Stimulated activated memory B cell treated with anti-CD40 and anti-IgM and Interleukin-4, amounts not matched to agents 10 μg/mL and 1 μg/mL and 100 μg/mL, for 72 hours (primary cell): ENCODE data around the gene PRICKLE2.

Experiments used
- ATAC-seq: fragments of 150-1000 bp; cut with Tn5 transposase; 2 replicates; pipeline ENCODE4 v1.10.0; 2021
- H3K27ac Mint-ChIP-seq: one replicate; pipeline ENCODE4 v1.8.0; 2022; ENCODE audit warnings: mild to moderate bottlenecking, mixed read lengths
- H3K27me3 Mint-ChIP-seq: one replicate; pipeline ENCODE4 v1.8.0; 2022; ENCODE audit warnings: mixed read lengths
- H3K36me3 Mint-ChIP-seq: one replicate; pipeline ENCODE4 v1.8.0; 2022; ENCODE audit warnings: mixed read lengths
- H3K4me1 Mint-ChIP-seq: one replicate; pipeline ENCODE4 v1.8.0; 2022; ENCODE audit warnings: mixed read lengths
- H3K4me3 Mint-ChIP-seq: one replicate; pipeline ENCODE4 v1.8.0; 2022; ENCODE audit warnings: mild to moderate bottlenecking, moderate library complexity, mixed read lengths
- H3K9me3 Mint-ChIP-seq: one replicate; pipeline ENCODE4 v1.8.0; 2022; ENCODE audit warnings: mixed read lengths

Gene PRICKLE2

GRCh38 chr3:64064804-64065203 is 160.5 kb downstream of the PRICKLE2 start:
- H3K4me1 Mint-ChIP-seq = no peaks in the 10 kb centered on the region
- H3K36me3 Mint-ChIP-seq = no peaks in the 10 kb centered on the region

GRCh38 chr3:64063983-64064438 is 161.3 kb downstream of the PRICKLE2 start:
- no peaks in the 10 kb centered on the region for H3K9me3 Mint-ChIP-seq
- peaks cover 6% of the 10 kb centered on the region for H3K4me1 Mint-ChIP-seq
- H3K27ac Mint-ChIP-seq = no peak overlapping the region
- H3K36me3 Mint-ChIP-seq = no peaks in the 10 kb centered on the region
- no peak for ATAC-seq
- peaks cover 12% of the 10 kb centered on the region for H3K27me3 Mint-ChIP-seq
- H3K4me3 Mint-ChIP-seq = no peak overlapping the region

More at GRCh38 chr3:64064804-64065203, 160.5 kb downstream of the PRICKLE2 start:
- Mint-ChIP-seq H3K9me3 (no peaks in the 10 kb centered on the region), H3K27me3 (peaks cover 13% of the 10 kb centered on the region), H3K27ac (no peak overlapping the region), H3K4me3 (no peak overlapping the region)
- no peak for ATAC-seq

- H3K27me3 Mint-ChIP-seq = peaks cover 6% of the 10 kb centered on the region
- no peak overlapping the region for H3K27ac Mint-ChIP-seq
- H3K4me1 Mint-ChIP-seq = peaks cover 6% of the 10 kb centered on the region
- H3K9me3 Mint-ChIP-seq = no peaks in the 10 kb centered on the region
- no peaks in the 10 kb centered on the region for H3K36me3 Mint-ChIP-seq
- no peak for ATAC-seq
- no peak overlapping the region for H3K4me3 Mint-ChIP-seq
Observed at GRCh38 chr3:64063207-64063982, 161.9 kb downstream of the PRICKLE2 start.

GRCh38 chr3:64061628-64062027 is 163.6 kb downstream of the PRICKLE2 start:
- Mint-ChIP-seq H3K36me3 (no peaks in the 10 kb centered on the region), H3K27me3 (no peaks in the 10 kb centered on the region), H3K9me3 (no peaks in the 10 kb centered on the region), H3K4me3 (no peak overlapping the region), H3K27ac (no peak overlapping the region), H3K4me1 (peaks cover 6% of the 10 kb centered on the region)
- no peak for ATAC-seq

- peak; percentile 59 for ATAC-seq
- Mint-ChIP-seq H3K4me3 (no peak overlapping the region), H3K27me3 (peaks cover 8% of the 10 kb centered on the region)
Observed at GRCh38 chr3:64059484-64060175, 165.6 kb downstream of the PRICKLE2 start.

GRCh38 chr3:64058566-64058965 is 166.7 kb downstream of the PRICKLE2 start:
- Mint-ChIP-seq H3K27me3 (peaks cover 8% of the 10 kb centered on the region), H3K9me3 (no peaks in the 10 kb centered on the region), H3K4me3 (no peak overlapping the region), H3K4me1 (peaks cover 6% of the 10 kb centered on the region), H3K27ac (no peak overlapping the region), H3K36me3 (no peaks in the 10 kb centered on the region)
- no peak for ATAC-seq

More at GRCh38 chr3:64059484-64060175, 165.6 kb downstream of the PRICKLE2 start:
- H3K4me1 Mint-ChIP-seq = peaks cover 6% of the 10 kb centered on the region
- no peak overlapping the region for H3K27ac Mint-ChIP-seq
- no peaks in the 10 kb centered on the region for H3K9me3 Mint-ChIP-seq
- no peaks in the 10 kb centered on the region for H3K36me3 Mint-ChIP-seq

- Mint-ChIP-seq H3K9me3 (no peaks in the 10 kb centered on the region), H3K4me1 (peaks cover 6% of the 10 kb centered on the region), H3K4me3 (no peak overlapping the region), H3K36me3 (no peaks in the 10 kb centered on the region), H3K27ac (no peak overlapping the region), H3K27me3 (peaks cover 8% of the 10 kb centered on the region)
- ATAC-seq = no peak
Observed at GRCh38 chr3:64057231-64057630, 168.0 kb downstream of the PRICKLE2 start.

GRCh38 chr3:64056606-64057180 is 168.6 kb downstream of the PRICKLE2 start:
- peaks cover 6% of the 10 kb centered on the region for H3K4me1 Mint-ChIP-seq
- no peaks in the 10 kb centered on the region for H3K36me3 Mint-ChIP-seq
- H3K27ac Mint-ChIP-seq = no peak overlapping the region
- H3K27me3 Mint-ChIP-seq = peaks cover 8% of the 10 kb centered on the region
- H3K4me3 Mint-ChIP-seq = no peak overlapping the region
- H3K9me3 Mint-ChIP-seq = no peaks in the 10 kb centered on the region
- no peak for ATAC-seq

- Mint-ChIP-seq H3K27me3 (peaks cover 8% of the 10 kb centered on the region), H3K4me1 (peaks cover 11% of the 10 kb centered on the region), H3K4me3 (no peak overlapping the region), H3K36me3 (no peaks in the 10 kb centered on the region), H3K9me3 (no peaks in the 10 kb centered on the region), H3K27ac (no peak overlapping the region)
- ATAC-seq = no peak
Observed at GRCh38 chr3:64055076-64055475, 170.2 kb downstream of the PRICKLE2 start.

- no peak for ATAC-seq
- Mint-ChIP-seq H3K27me3 (peaks cover 8% of the 10 kb centered on the region), H3K36me3 (no peaks in the 10 kb centered on the region), H3K27ac (no peak overlapping the region), H3K4me3 (no peak overlapping the region), H3K9me3 (no peaks in the 10 kb centered on the region), H3K4me1 (peaks cover 10% of the 10 kb centered on the region)
Observed at GRCh38 chr3:64054488-64054887, 170.8 kb downstream of the PRICKLE2 start.

GRCh38 chr3:64053581-64053980 is 171.7 kb downstream of the PRICKLE2 start:
- Mint-ChIP-seq H3K27me3 (peaks cover 8% of the 10 kb centered on the region), H3K4me1 (peaks cover 11% of the 10 kb centered on the region), H3K27ac (no peak overlapping the region), H3K4me3 (no peak overlapping the region), H3K9me3 (no peaks in the 10 kb centered on the region), H3K36me3 (no peaks in the 10 kb centered on the region)
- no peak for ATAC-seq

- peaks cover 12% of the 10 kb centered on the region for H3K4me1 Mint-ChIP-seq
- H3K4me3 Mint-ChIP-seq = no peak overlapping the region
- no peaks in the 10 kb centered on the region for H3K36me3 Mint-ChIP-seq
- no peaks in the 10 kb centered on the region for H3K9me3 Mint-ChIP-seq
- ATAC-seq = no peak
- H3K27ac Mint-ChIP-seq = no peak overlapping the region
- H3K27me3 Mint-ChIP-seq = peaks cover 8% of the 10 kb centered on the region
Observed at GRCh38 chr3:64053117-64053516, 172.1 kb downstream of the PRICKLE2 start.

- Mint-ChIP-seq H3K36me3 (no peaks in the 10 kb centered on the region), H3K9me3 (no peaks in the 10 kb centered on the region), H3K4me3 (no peak overlapping the region), H3K27ac (no peak overlapping the region), H3K27me3 (no peaks in the 10 kb centered on the region), H3K4me1 (peaks cover 12% of the 10 kb centered on the region)
- no peak for ATAC-seq
Observed at GRCh38 chr3:64049832-64050231, 175.4 kb downstream of the PRICKLE2 start.

- no peak for ATAC-seq
- no peak overlapping the region for H3K4me3 Mint-ChIP-seq
- H3K4me1 Mint-ChIP-seq = peaks cover 12% of the 10 kb centered on the region
- no peaks in the 10 kb centered on the region for H3K27me3 Mint-ChIP-seq
- no peaks in the 10 kb centered on the region for H3K9me3 Mint-ChIP-seq
- H3K36me3 Mint-ChIP-seq = no peaks in the 10 kb centered on the region
- no peak overlapping the region for H3K27ac Mint-ChIP-seq
Observed at GRCh38 chr3:64049136-64049535, 176.1 kb downstream of the PRICKLE2 start.

GRCh38 chr3:64048631-64049061 is 176.6 kb downstream of the PRICKLE2 start:
- Mint-ChIP-seq H3K4me3 (no peak overlapping the region), H3K9me3 (no peaks in the 10 kb centered on the region), H3K36me3 (no peaks in the 10 kb centered on the region), H3K27ac (no peak overlapping the region), H3K27me3 (no peaks in the 10 kb centered on the region), H3K4me1 (peaks cover 12% of the 10 kb centered on the region)
- ATAC-seq = peak; percentile 67
